Glutamatergic neuron (in vitro differentiated cells): ENCODE data around the gene MBNL3. TPM values are rescaled to one million over a fixed set of nuclear protein-coding genes. Genes with fewer than 3 reads are reported as not detected.

ENCODE experiments used
- DNase-seq: peaks from one replicate; pipeline ENCODE4 v3.0.0; 2022
- H3K27ac Mint-ChIP-seq: one replicate; pipeline ENCODE4 v1.8.0; 2020; ENCODE audit warnings: mild to moderate bottlenecking, mixed read lengths, inconsistent platforms; ENCODE audit not compliant: unreplicated experiment
- H3K27me3 Mint-ChIP-seq: one replicate; pipeline ENCODE4 v1.8.0; 2020; ENCODE audit warnings: mild to moderate bottlenecking, moderate library complexity, mixed read lengths, inconsistent platforms; ENCODE audit not compliant: unreplicated experiment
- H3K36me3 Mint-ChIP-seq: one replicate; pipeline ENCODE4 v1.8.0; 2020; ENCODE audit warnings: mild to moderate bottlenecking, mixed read lengths, inconsistent platforms; ENCODE audit not compliant: unreplicated experiment
- H3K4me1 Mint-ChIP-seq: one replicate; pipeline ENCODE4 v1.8.0; 2020; ENCODE audit warnings: mild to moderate bottlenecking, low read depth, mixed read lengths, inconsistent platforms; ENCODE audit not compliant: unreplicated experiment
- H3K4me3 Mint-ChIP-seq: one replicate; pipeline ENCODE4 v1.8.0; 2020; ENCODE audit warnings: mild to moderate bottlenecking, mixed read lengths, inconsistent platforms; ENCODE audit not compliant: unreplicated experiment
- H3K9me3 Mint-ChIP-seq: one replicate; pipeline ENCODE4 v1.8.0; 2020; ENCODE audit warnings: mild to moderate bottlenecking, moderate library complexity, mixed read lengths, inconsistent platforms; ENCODE audit not compliant: unreplicated experiment
- total RNA-seq: library from RNA; stranded (reverse); fragmentation: NEBNext Ultra II Directional; extraction: Animal tissue kit (Norgen Biotek cat#: 25700); gene quantifications from one replicate; pipeline ENCODE4 v1.2.1, GENCODE V29; 2021; ENCODE audit not compliant: unreplicated experiment
- TF ChIP-seq, protein P1 (sequence below): fragments of 200-600 bp; sonication (generic); IDR thresholded peaks from one replicate; pipeline ENCODE4 v1.5.0; 2021; ENCODE audit not compliant: partially characterized antibody, unreplicated experiment

MBNL3 gene
- total RNA-seq, 1 donor from 2014 or later, result 1.0 TPM

DNA sequence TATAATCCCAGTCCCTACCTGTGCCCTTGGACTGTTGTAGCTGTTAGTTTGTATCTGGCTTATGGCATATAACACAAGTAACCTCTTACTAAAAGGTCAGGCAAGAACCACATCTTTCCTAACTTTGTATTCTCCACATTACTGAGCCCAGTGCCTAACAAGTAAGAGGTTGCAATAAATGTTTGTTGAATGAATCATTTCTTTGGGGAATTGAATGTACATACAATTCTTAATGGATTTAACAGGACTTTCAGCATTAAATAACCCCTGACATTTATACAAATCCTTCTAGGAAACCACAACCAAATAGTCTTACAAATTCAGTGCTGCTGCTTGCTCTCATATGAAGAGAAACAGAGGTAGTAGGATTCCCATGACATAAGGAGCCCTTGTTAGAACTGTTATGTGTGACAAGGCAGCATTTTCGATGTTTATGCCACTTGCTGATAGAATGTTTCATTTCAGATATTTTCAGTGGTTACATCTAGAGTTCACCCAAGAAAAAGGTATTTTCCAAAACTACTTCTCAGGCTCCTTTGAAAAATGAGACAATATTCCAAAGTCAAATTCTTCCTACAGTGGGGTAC lies 62.0 kb downstream of the MBNL3 start:
- H3K4me3 Mint-ChIP-seq, result no peak overlapping the region
- DNase-seq, result no peak
- no peaks in the 10 kb centered on the region for H3K27me3 Mint-ChIP-seq
- H3K36me3 Mint-ChIP-seq, result no peaks in the 10 kb centered on the region
- no peaks in the 10 kb centered on the region for H3K9me3 Mint-ChIP-seq
- TF ChIP-seq, protein P1, sequence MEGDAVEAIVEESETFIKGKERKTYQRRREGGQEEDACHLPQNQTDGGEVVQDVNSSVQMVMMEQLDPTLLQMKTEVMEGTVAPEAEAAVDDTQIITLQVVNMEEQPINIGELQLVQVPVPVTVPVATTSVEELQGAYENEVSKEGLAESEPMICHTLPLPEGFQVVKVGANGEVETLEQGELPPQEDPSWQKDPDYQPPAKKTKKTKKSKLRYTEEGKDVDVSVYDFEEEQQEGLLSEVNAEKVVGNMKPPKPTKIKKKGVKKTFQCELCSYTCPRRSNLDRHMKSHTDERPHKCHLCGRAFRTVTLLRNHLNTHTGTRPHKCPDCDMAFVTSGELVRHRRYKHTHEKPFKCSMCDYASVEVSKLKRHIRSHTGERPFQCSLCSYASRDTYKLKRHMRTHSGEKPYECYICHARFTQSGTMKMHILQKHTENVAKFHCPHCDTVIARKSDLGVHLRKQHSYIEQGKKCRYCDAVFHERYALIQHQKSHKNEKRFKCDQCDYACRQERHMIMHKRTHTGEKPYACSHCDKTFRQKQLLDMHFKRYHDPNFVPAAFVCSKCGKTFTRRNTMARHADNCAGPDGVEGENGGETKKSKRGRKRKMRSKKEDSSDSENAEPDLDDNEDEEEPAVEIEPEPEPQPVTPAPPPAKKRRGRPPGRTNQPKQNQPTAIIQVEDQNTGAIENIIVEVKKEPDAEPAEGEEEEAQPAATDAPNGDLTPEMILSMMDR, result no peak
- no peaks in the 10 kb centered on the region for H3K4me1 Mint-ChIP-seq
- no peak overlapping the region for H3K27ac Mint-ChIP-seq

GRCh38 chrX:132425744-132426318 lies 63.0 kb downstream of the MBNL3 start:
- no peaks in the 10 kb centered on the region for H3K36me3 Mint-ChIP-seq
- TF ChIP-seq, protein P1, result no peak
- no peak overlapping the region for H3K4me3 Mint-ChIP-seq
- no peak for DNase-seq
- H3K4me1 Mint-ChIP-seq, result no peaks in the 10 kb centered on the region
- H3K27ac Mint-ChIP-seq, result no peak overlapping the region
- no peaks in the 10 kb centered on the region for H3K27me3 Mint-ChIP-seq
- H3K9me3 Mint-ChIP-seq, result no peaks in the 10 kb centered on the region

GRCh38 chrX:132423323-132423722 lies 65.5 kb downstream of the MBNL3 start:
- H3K36me3 Mint-ChIP-seq, result no peaks in the 10 kb centered on the region

DNA sequence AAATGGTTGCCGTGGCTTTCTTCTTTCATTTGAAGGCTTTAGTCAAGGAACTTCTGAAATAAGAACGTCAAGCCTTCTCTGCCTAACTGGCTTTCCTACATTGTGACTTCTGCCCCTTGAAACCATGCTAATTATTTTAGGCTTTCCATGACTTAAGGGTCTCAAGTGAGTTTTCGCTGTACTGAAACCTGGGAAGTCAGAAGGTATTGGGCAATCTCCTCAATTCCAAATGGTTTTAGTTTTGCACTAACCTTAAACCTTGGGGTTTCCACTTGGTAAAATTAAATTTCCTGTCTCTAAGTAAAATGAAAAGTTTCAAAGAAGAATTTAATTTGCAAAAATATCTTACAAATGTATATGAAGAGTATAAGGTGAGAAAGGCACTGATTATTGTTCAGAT lies 73.8 kb downstream of the MBNL3 start:
- Mint-ChIP-seq H3K4me3 (no peak overlapping the region), H3K27ac (no peak overlapping the region), H3K4me1 (peaks cover 9% of the 10 kb centered on the region), H3K9me3 (no peaks in the 10 kb centered on the region), H3K27me3 (no peaks in the 10 kb centered on the region), H3K36me3 (no peaks in the 10 kb centered on the region)
- TF ChIP-seq, protein P1, result no peak
- no peak for DNase-seq

More at GRCh38 chrX:132423323-132423722, 65.5 kb downstream of the MBNL3 start:
- DNase-seq, result no peak
- TF ChIP-seq, protein P1, result no peak
- H3K27me3 Mint-ChIP-seq, result no peaks in the 10 kb centered on the region
- no peaks in the 10 kb centered on the region for H3K4me1 Mint-ChIP-seq
- H3K27ac Mint-ChIP-seq, result no peak overlapping the region
- H3K9me3 Mint-ChIP-seq, result no peaks in the 10 kb centered on the region
- no peak overlapping the region for H3K4me3 Mint-ChIP-seq

GRCh38 chrX:132414404-132414803 lies 74.4 kb downstream of the MBNL3 start:
- no peak for DNase-seq
- H3K9me3 Mint-ChIP-seq, result no peaks in the 10 kb centered on the region
- H3K27me3 Mint-ChIP-seq, result no peaks in the 10 kb centered on the region
- no peaks in the 10 kb centered on the region for H3K36me3 Mint-ChIP-seq
- no peak overlapping the region for H3K4me3 Mint-ChIP-seq
- peaks cover 9% of the 10 kb centered on the region for H3K4me1 Mint-ChIP-seq
- TF ChIP-seq, protein P1, result no peak
- no peak overlapping the region for H3K27ac Mint-ChIP-seq
